IMR-90 (cell line): ENCODE results near the gene LRTM1. TPM values are rescaled to one million over a fixed set of nuclear protein-coding genes. Genes with fewer than 3 reads are reported as not detected.
A peak's percentile ranks its signal among the peaks of the same experiment; 100 is the strongest.

Experiments used
- ATAC-seq: fragments of 200-7000 bp; cut with Tn5 transposase; 2 replicates; pipeline ENCODE4 v1.9.1; 2020; ENCODE audit warnings: low read depth, mild to moderate bottlenecking, moderate library complexity
- BruUV-seq: library from RNA; stranded (reverse); fragments of 400-500 nt; replicated peaks from 2 replicates; lab custom pipeline; 2021; lab: Mats Ljungman, UMichigan
- CTCF ChIA-PET: fragments of 300-600 bp; formaldehyde crosslinking; extraction: SDS; loops from one replicate; lab custom pipeline; 2021; ENCODE audit warnings: antibody characterized with exemption; lab: Yijun Ruan, JAX
- POLR2A ChIA-PET: fragments of 300-600 bp; sonication (Branson Sonifier 250); formaldehyde crosslinking; loops from one replicate; lab custom pipeline; 2022; ENCODE audit warnings: antibody characterized with exemption; ENCODE audit not compliant: unreplicated experiment; lab: Charles Lee
- DNase-seq: peaks from one replicate; pipeline ENCODE4 v3.0.0; 2013
- H2AFZ ChIP-seq: replicated peaks from 2 replicates; pipeline ENCODE3; 2013; ENCODE audit warnings: low read length, mild to moderate bottlenecking; ENCODE audit not compliant: poor library complexity
- H2AK5ac ChIP-seq: 2 replicates; pipeline ENCODE4 v1.6.1; 2013; ENCODE audit warnings: low read depth, low read length, inconsistent platforms
- H2AK9ac ChIP-seq: replicated peaks from 2 replicates; pipeline ENCODE3; 2013; ENCODE audit warnings: mild to moderate bottlenecking, low read depth, low read length, moderate library complexity; ENCODE audit not compliant: poor library complexity
- H2BK120ac ChIP-seq: 2 replicates; pipeline ENCODE4 v1.6.1; 2013; ENCODE audit warnings: low read depth, low read length, inconsistent platforms
- H2BK15ac ChIP-seq: 3 replicates; pipeline ENCODE4 v1.6.1; 2013; ENCODE audit warnings: low read depth, low read length, inconsistent platforms
- H2BK20ac ChIP-seq: 2 replicates; pipeline ENCODE4 v1.6.1; 2013; ENCODE audit warnings: low read depth, mild to moderate bottlenecking, inconsistent platforms, low read length, moderate library complexity
- H2BK5ac ChIP-seq: 2 replicates; pipeline ENCODE4 v1.6.1; 2013; ENCODE audit warnings: mild to moderate bottlenecking, low read depth, low read length, inconsistent platforms; ENCODE audit not compliant: poor library complexity, severe bottlenecking
- H3K14ac ChIP-seq: replicated peaks from 2 replicates; pipeline ENCODE4 v1.6.1; 2013; ENCODE audit warnings: low read depth, low read length, inconsistent platforms
- H3K18ac ChIP-seq: 2 replicates; pipeline ENCODE4 v1.6.1; 2013; ENCODE audit warnings: low read depth, low read length, control low read depth
- H3K23ac ChIP-seq: 2 replicates; pipeline ENCODE4 v1.6.1; 2013; ENCODE audit warnings: low read depth, low read length, inconsistent platforms
- H3K27ac ChIP-seq: 2 replicates; pipeline ENCODE4 v1.5.1; 2013; ENCODE audit warnings: mild to moderate bottlenecking, control low read depth, low read length; ENCODE audit not compliant: insufficient read depth
- H3K27me3 ChIP-seq: 2 replicates; pipeline ENCODE4 v1.6.1; 2013; ENCODE audit warnings: low read length; ENCODE audit not compliant: control insufficient read depth, insufficient read depth
- H3K36me3 ChIP-seq: 2 replicates; pipeline ENCODE4 v1.6.1; 2013; ENCODE audit warnings: low read length, mixed read lengths; ENCODE audit not compliant: control insufficient read depth, insufficient read depth
- H3K4ac ChIP-seq: 2 replicates; pipeline ENCODE4 v1.6.1; 2013; ENCODE audit warnings: low read depth, low read length, inconsistent platforms
- H3K4me1 ChIP-seq: 2 replicates; pipeline ENCODE4 v1.6.1; 2013; ENCODE audit warnings: low read length, mixed read lengths; ENCODE audit not compliant: control insufficient read depth, insufficient read depth
- H3K4me2 ChIP-seq: 2 replicates; pipeline ENCODE4 v1.6.1; 2013; ENCODE audit warnings: low read depth, mild to moderate bottlenecking, control low read depth, low read length, moderate library complexity
- H3K4me3 ChIP-seq: 2 replicates; pipeline ENCODE4 v1.5.1; 2013; ENCODE audit warnings: low read depth, mild to moderate bottlenecking, control low read depth, low read length, moderate library complexity; ENCODE audit not compliant: insufficient read depth
- H3K56ac ChIP-seq: 2 replicates; pipeline ENCODE4 v1.6.1; 2013; ENCODE audit warnings: low read length, inconsistent platforms; ENCODE audit not compliant: insufficient read depth; ENCODE audit errors: extremely low read depth
- H3K79me1 ChIP-seq, 2 experiments: 2 replicates each; pipeline ENCODE4 v1.6.1; 2013; ENCODE audit warnings: low read length in 2 of 2, inconsistent platforms in 1 of 2, low read depth in 1 of 2
- H3K9ac ChIP-seq: 2 replicates; pipeline ENCODE4 v1.6.1; 2013; ENCODE audit warnings: low read depth, low read length, control low read depth
- H3K9me1 ChIP-seq: 2 replicates; pipeline ENCODE4 v1.6.1; 2013; ENCODE audit warnings: low read length, inconsistent platforms; ENCODE audit not compliant: insufficient read depth
- H3K9me3 ChIP-seq: 2 replicates; pipeline ENCODE4 v1.6.1; 2013; ENCODE audit warnings: low read length; ENCODE audit not compliant: control insufficient read depth, insufficient read depth
- H4K20me1 ChIP-seq: 2 replicates; pipeline ENCODE4 v1.6.1; 2013; ENCODE audit warnings: low read length, inconsistent platforms; ENCODE audit not compliant: insufficient read depth
- H4K5ac ChIP-seq: 2 replicates; pipeline ENCODE4 v1.6.1; 2013; ENCODE audit warnings: mild to moderate bottlenecking, low read depth, low read length, control low read depth
- H4K8ac ChIP-seq, 2 experiments: 2 replicates each; pipeline ENCODE4 v1.6.1; 2013; ENCODE audit warnings: low read depth in 2 of 2, low read length in 2 of 2, control low read depth in 1 of 2, inconsistent platforms in 1 of 2
- H4K91ac ChIP-seq: 2 replicates; pipeline ENCODE4 v1.6.1; 2013; ENCODE audit warnings: low read depth, low read length, inconsistent platforms; ENCODE audit not compliant: insufficient read depth
- BHLHE40 ChIP-seq: fragments of 150-350 bp; IDR thresholded peaks from 2 replicates; pipeline ENCODE4 v1.6.1; 2016; ENCODE audit warnings: mild to moderate bottlenecking, low read depth, low read length
- CEBPB ChIP-seq: IDR thresholded peaks from 2 replicates; pipeline ENCODE4 v1.6.1; 2012; ENCODE audit warnings: low read depth, low read length, improper control_type of control experiment
- CHD1 ChIP-seq: IDR thresholded peaks from 2 replicates; pipeline ENCODE4 v1.6.1; 2012; ENCODE audit warnings: low read depth, low read length, improper control_type of control experiment
- CTCF ChIP-seq: conservative IDR thresholded peaks from 2 replicates; pipeline ENCODE4 v1.5.1; 2012; ENCODE audit warnings: mild to moderate bottlenecking, low read depth, low read length, improper control_type of control experiment
- FOS ChIP-seq: fragments of 150-350 bp; IDR thresholded peaks from 2 replicates; pipeline ENCODE4 v1.6.1; 2016; ENCODE audit warnings: low read depth, low read length
- MAFK ChIP-seq: IDR thresholded peaks from 2 replicates; pipeline ENCODE4 v1.6.1; 2012; ENCODE audit warnings: low read depth, low read length, improper control_type of control experiment
- MAZ ChIP-seq: IDR thresholded peaks from 2 replicates; pipeline ENCODE4 v1.6.1; 2012; ENCODE audit warnings: low read depth, mild to moderate bottlenecking, low read length, improper control_type of control experiment, moderate library complexity, borderline replicate concordance
- MXI1 ChIP-seq: IDR thresholded peaks from 2 replicates; pipeline ENCODE4 v1.6.1; 2012; ENCODE audit warnings: low read depth, mild to moderate bottlenecking, low read length, moderate library complexity, borderline replicate concordance
- NFE2L2 ChIP-seq: fragments of 150-350 bp; IDR thresholded peaks from 2 replicates; pipeline ENCODE4 v1.6.1; 2016; ENCODE audit warnings: low read depth, mild to moderate bottlenecking, low read length
- POLR2A ChIP-seq: IDR thresholded peaks from 2 replicates; pipeline ENCODE4 v1.6.1; 2012; ENCODE audit warnings: mild to moderate bottlenecking, low read depth, low read length
- RCOR1 ChIP-seq: IDR thresholded peaks from 2 replicates; pipeline ENCODE4 v1.6.1; 2012; ENCODE audit warnings: mild to moderate bottlenecking, low read length, improper control_type of control experiment; ENCODE audit not compliant: insufficient replicate concordance
- RFX5 ChIP-seq: IDR thresholded peaks from 2 replicates; pipeline ENCODE4 v1.8.0; 2012; ENCODE audit warnings: low read depth, mild to moderate bottlenecking, low read length, moderate library complexity
- SMC3 ChIP-seq: fragments of 150-350 bp; IDR thresholded peaks from 2 replicates; pipeline ENCODE4 v1.6.1; 2016; ENCODE audit warnings: low read depth, mild to moderate bottlenecking, antibody characterized with exemption, low read length, moderate library complexity
- WGBS, 2 experiments: methylation state at CpG; one replicate each; pipeline versions ENCODE4 v1.1.5 to v1.1.7; 2013; ENCODE audit warnings: missing lambda C conversion rate in 2 of 2; ENCODE audit not compliant: insufficient read length in 1 of 2; ENCODE audit errors: extremely low coverage in 2 of 2; 5-methylcytosine and 5-hydroxymethylcytosine counted together
- dilution Hi-C: fragments of 300-500 bp; cut with HindIII; formaldehyde crosslinking; loops from one replicate; pipeline ENCODE4 v1.14.3; 2018; ENCODE audit warnings: low sequenced_read_pairs; ENCODE audit not compliant: unreplicated experiment
- in situ Hi-C: fragments of 300-500 bp; cut with MboI; formaldehyde crosslinking; loops from 3 replicates; pipeline ENCODE4 v1.14.3; 2019; ENCODE audit warnings: low sequenced_read_pairs, inconsistent platforms, mixed read lengths
- intact Hi-C: fragments of 100-400 bp; cut with micrococcal nuclease; formaldehyde crosslinking; loops from 2 replicates; pipeline ENCODE4 v1.10.0; 2022
- polyA plus RNA-seq, 3 experiments: library from polyadenylated mRNA; depleted of rRNA; stranded (reverse); fragments of >200 nt; gene quantifications; 2 replicates each; pipeline ENCODE4 v1.2.3, GENCODE V29; 2012; ENCODE audit warnings: low replicate concordance in 1 of 3
- total RNA-seq: library from RNA; depleted of rRNA; stranded (reverse); fragments of >200 nt; gene quantifications from 2 replicates; pipeline ENCODE4 v1.2.3, GENCODE V29; 2012
- TF ChIP-seq, protein P1 (sequence below): fragments of 150-350 bp; IDR thresholded peaks from 2 replicates; pipeline ENCODE4 v1.6.1; 2016; ENCODE audit warnings: low read depth, mild to moderate bottlenecking, low read length, moderate library complexity, borderline replicate concordance
- TF ChIP-seq, protein P2 (sequence below): fragments of 150-350 bp; IDR thresholded peaks from 2 replicates; pipeline ENCODE4 v1.6.1; 2017; ENCODE audit warnings: mild to moderate bottlenecking, antibody characterized with exemption, low read length, low read depth

The LRTM1 gene
- total and polyA plus RNA-seq, 2 of the 4 experiments (the other 2 are of a cell fraction): not detected

DNA sequence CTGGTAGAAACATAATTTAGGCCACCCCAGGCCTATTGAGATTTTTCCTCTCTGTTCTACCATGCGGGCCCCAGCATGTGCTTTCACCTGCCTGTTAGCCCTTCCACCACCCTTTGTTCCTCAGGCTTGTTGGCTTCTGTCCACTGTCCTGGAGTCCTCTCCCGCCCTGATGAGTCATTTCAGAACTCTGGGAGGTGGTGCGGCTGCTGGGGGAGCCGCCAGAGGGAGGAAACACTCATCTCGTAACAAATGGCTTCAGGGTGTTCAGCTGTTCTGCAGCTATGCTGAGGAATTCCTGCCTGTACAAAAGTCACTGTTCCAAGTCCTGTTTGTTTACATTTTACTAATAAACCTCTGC, 36.3 kb downstream of the LRTM1 start:
- no peak overlapping the region for H3K23ac ChIP-seq
- H4K20me1 ChIP-seq: no peaks in the 10 kb centered on the region
- peak overlapping the region; percentile 21; the same call in 1 of the 2 replicates for H3K14ac ChIP-seq
- peak overlapping the region; percentile 76 for H2AK9ac ChIP-seq
- H4K91ac ChIP-seq: peak overlapping the region; percentile 92
- BruUV-seq: no TSS peak
- peak overlapping the region; percentile 73 for H2BK20ac ChIP-seq
- H2AK5ac ChIP-seq: no peak overlapping the region; the same call in 1 of the 2 replicates
- ChIA-PET CTCF (interaction anchor here (0.6 to 0.8 kb wide), 3 partner anchors 8 to 18 kb away, joined by 3 to 4 read pairs (median 3); no protein-coding TSS in a partner anchor), POLR2A (interaction anchor here (0.9 kb wide), 1 partner anchor 591 kb away, joined by 4 read pairs; no protein-coding TSS in a partner anchor)
- H2BK5ac ChIP-seq: peak overlapping the region; percentile 56
- peak overlapping the region; percentile 80 for H3K4ac ChIP-seq
- WGBS, 2 experiments: 0% methylated on average over 1 of the region's 5 CpGs; no CpG with 5 or more reads in 1 of the 2 experiments
- H3K9ac ChIP-seq: no peak overlapping the region
- H3K9me3 ChIP-seq: no peaks in the 10 kb centered on the region
- no peak overlapping the region for H4K5ac ChIP-seq
- peaks cover 13% of the 10 kb centered on the region for H3K4me1 ChIP-seq
- peaks cover 11% of the 10 kb centered on the region for H3K9me1 ChIP-seq
- H3K4me3 ChIP-seq: no peak overlapping the region
- no peak overlapping the region; the same call in 1 of the 2 replicates for H3K4me2 ChIP-seq
- peak overlapping the region; percentile 87; the same call in 2 of the 3 replicates for H2BK15ac ChIP-seq
- DNase-seq (peak; percentile 97), ATAC-seq (peak; percentile 97)
- peak overlapping the region; percentile 13 for H3K56ac ChIP-seq
- intact Hi-C loops: no loop called here
- H3K18ac ChIP-seq: peak overlapping the region; percentile 7; the same call in 1 of the 2 replicates
- H2BK120ac ChIP-seq: peak overlapping the region; percentile 86
- peak overlapping the region; percentile 60 for H3K27ac ChIP-seq
- H3K36me3 ChIP-seq: no peaks in the 10 kb centered on the region
- H4K8ac ChIP-seq: peak overlapping the region; percentile 77 to 85; a peak in 2 of 4 replicates
- peak overlapping the region; percentile 24 for H2AFZ ChIP-seq
- no peaks in the 10 kb centered on the region for H3K79me1 ChIP-seq
- no peaks in the 10 kb centered on the region for H3K27me3 ChIP-seq
- in situ Hi-C loops: no loop called here
- dilution Hi-C loops: no loop called here
- TF ChIP-seq BHLHE40: peak; percentile 56; the same call in 1 of the 2 replicates
- TF ChIP-seq MAFK: no peak
- TF ChIP-seq MAZ: peak; percentile 84
- TF ChIP-seq SMC3: peak; percentile 50
- peak; percentile 95 for TF ChIP-seq FOS
- no peak for TF ChIP-seq RFX5
- no peak for TF ChIP-seq POLR2A
- TF ChIP-seq CHD1: 0 out of 2 replicates have a peak, but pooled peaks have one; percentile 28
- TF ChIP-seq, protein P1, sequence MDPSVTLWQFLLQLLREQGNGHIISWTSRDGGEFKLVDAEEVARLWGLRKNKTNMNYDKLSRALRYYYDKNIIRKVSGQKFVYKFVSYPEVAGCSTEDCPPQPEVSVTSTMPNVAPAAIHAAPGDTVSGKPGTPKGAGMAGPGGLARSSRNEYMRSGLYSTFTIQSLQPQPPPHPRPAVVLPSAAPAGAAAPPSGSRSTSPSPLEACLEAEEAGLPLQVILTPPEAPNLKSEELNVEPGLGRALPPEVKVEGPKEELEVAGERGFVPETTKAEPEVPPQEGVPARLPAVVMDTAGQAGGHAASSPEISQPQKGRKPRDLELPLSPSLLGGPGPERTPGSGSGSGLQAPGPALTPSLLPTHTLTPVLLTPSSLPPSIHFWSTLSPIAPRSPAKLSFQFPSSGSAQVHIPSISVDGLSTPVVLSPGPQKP: no peak
- peak; percentile 27; the same call in 1 of the 2 replicates for TF ChIP-seq MXI1
- TF ChIP-seq, protein P2, sequence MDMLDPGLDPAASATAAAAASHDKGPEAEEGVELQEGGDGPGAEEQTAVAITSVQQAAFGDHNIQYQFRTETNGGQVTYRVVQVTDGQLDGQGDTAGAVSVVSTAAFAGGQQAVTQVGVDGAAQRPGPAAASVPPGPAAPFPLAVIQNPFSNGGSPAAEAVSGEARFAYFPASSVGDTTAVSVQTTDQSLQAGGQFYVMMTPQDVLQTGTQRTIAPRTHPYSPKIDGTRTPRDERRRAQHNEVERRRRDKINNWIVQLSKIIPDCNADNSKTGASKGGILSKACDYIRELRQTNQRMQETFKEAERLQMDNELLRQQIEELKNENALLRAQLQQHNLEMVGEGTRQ: no peak
- peak; percentile 60 for TF ChIP-seq CTCF
- no peak for TF ChIP-seq CEBPB
- TF ChIP-seq NFE2L2: no peak; the same call in 1 of the 2 replicates
- TF ChIP-seq RCOR1: peak; percentile 64
